ENCODE results near the gene MRPL11. TPM values are rescaled to one million over a fixed set of nuclear protein-coding genes. Genes with fewer than 3 reads are reported as not detected.
"Not testable (repeated sequence)": the region's sequence is repeated elsewhere in the genome, so short reads cannot be mapped to it uniquely, and the experiment has no call there.

The MRPL11 gene
- total RNA-seq, 1 experiment from 2014 or later: 66.8 TPM

- DNase-seq (ENCODE audit: extremely low read depth, low read depth): no peak
These were observed 6.1 kb downstream of the MRPL11 start for GRCh38 chr11:66432597-66432996.

- not testable (repeated sequence) for DNase-seq (ENCODE audit: extremely low read depth, low read depth)
These were observed 6.7 kb downstream of the MRPL11 start for GRCh38 chr11:66431871-66432329.

- not testable (repeated sequence) for DNase-seq (ENCODE audit: extremely low read depth, low read depth)
These were observed 7.4 kb downstream of the MRPL11 start for GRCh38 chr11:66431287-66431686.

- DNase-seq (ENCODE audit: extremely low read depth, low read depth): peak; percentile 55
These were observed 8.6 kb downstream of the MRPL11 start for GRCh38 chr11:66429983-66430602.

GRCh38 chr11:66428933-66429332, 9.7 kb downstream of the MRPL11 start:
- no peak for DNase-seq (ENCODE audit: extremely low read depth, low read depth)

GRCh38 chr11:66426314-66426713, 12.3 kb downstream of the MRPL11 start:
- DNase-seq (ENCODE audit: extremely low read depth, low read depth): no peak

GRCh38 chr11:66421492-66422205, 17.0 kb downstream of the MRPL11 start:
- DNase-seq (ENCODE audit: extremely low read depth, low read depth): peak; percentile 83

GRCh38 chr11:66420671-66421476, 17.8 kb downstream of the MRPL11 start, which contains the start of gene NPAS4:
Gene NPAS4, plus strand, starts transcription at chr11:66421035. Its CDS starts 145 bp downstream, at chr11:66421180.
- DNase-seq (ENCODE audit: extremely low read depth, low read depth): no peak

GRCh38 chr11:66419825-66420224, 18.8 kb downstream of the MRPL11 start:
- no peak for DNase-seq (ENCODE audit: extremely low read depth, low read depth)

GRCh38 chr11:66418986-66419308, 19.7 kb downstream of the MRPL11 start:
- DNase-seq (ENCODE audit: extremely low read depth, low read depth): no peak

GRCh38 chr11:66418168-66418985, 20.3 kb downstream of the MRPL11 start:
- peak; percentile 61 for DNase-seq (ENCODE audit: extremely low read depth, low read depth)

GRCh38 chr11:66417000-66417399, 21.6 kb downstream of the MRPL11 start:
- no peak for DNase-seq (ENCODE audit: extremely low read depth, low read depth)

GRCh38 chr11:66415423-66415822, 23.2 kb downstream of the MRPL11 start:
- no peak for DNase-seq (ENCODE audit: extremely low read depth, low read depth)

GRCh38 chr11:66414120-66414934, 24.3 kb downstream of the MRPL11 start:
- no peak for DNase-seq (ENCODE audit: extremely low read depth, low read depth)

- DNase-seq (ENCODE audit: extremely low read depth, low read depth): no peak
These were observed 25.5 kb downstream of the MRPL11 start for GRCh38 chr11:66413167-66413566.

- no peak for DNase-seq (ENCODE audit: extremely low read depth, low read depth)
These were observed 26.5 kb downstream of the MRPL11 start for GRCh38 chr11:66412110-66412509.

GRCh38 chr11:66411323-66411722, 27.3 kb downstream of the MRPL11 start:
- no peak for DNase-seq (ENCODE audit: extremely low read depth, low read depth)

- DNase-seq (ENCODE audit: extremely low read depth, low read depth): no peak
These were observed 28.5 kb downstream of the MRPL11 start for GRCh38 chr11:66410191-66410590.

GRCh38 chr11:66409226-66409625, 29.4 kb downstream of the MRPL11 start:
- DNase-seq (ENCODE audit: extremely low read depth, low read depth): no peak
